ENCODE data around the gene PNMA6F.

GRCh38 chrX:153357877-153358276, 36.3 kb upstream of the PNMA6F start:
- TF ChIP-seq CTCF (IDR thresholded peaks at IDR 0.05) (no peak), POLR2AphosphoS5 (IDR thresholded peaks at IDR 0.05) (no peak), EP300 (IDR thresholded peaks at IDR 0.05) (no peak), POLR2A (IDR thresholded peaks at IDR 0.05) (no peak)

Measured in upper lobe of left lung (tissue), 4 donors.